CD4-positive, alpha-beta T cell (primary cell): ENCODE data around the gene DIPK1B. TPM values are rescaled to one million over a fixed set of nuclear protein-coding genes. Genes with fewer than 3 reads are reported as not detected.
A peak's percentile ranks its signal among the peaks of the same experiment; 100 is the strongest.
"Not testable (repeated sequence)": the region's sequence is repeated elsewhere in the genome, so short reads cannot be mapped to it uniquely, and the experiment has no call there.

ENCODE experiments used
- ATAC-seq: fragments of 200-7000 bp; cut with Tn5 transposase; one replicate; pipeline ENCODE4 v1.10.0; 2022; ENCODE audit warnings: mild to moderate bottlenecking; ENCODE audit not compliant: poor library complexity
- CTCF ChIA-PET: fragments of 350-600 bp; sonication (Branson Sonifier 250); formaldehyde crosslinking; loops from one replicate; lab custom pipeline; 2021; ENCODE audit warnings: antibody characterized with exemption, inconsistent platforms; lab: Charles Lee
- POLR2A ChIA-PET: fragments of 350-600 bp; sonication (Branson Sonifier 250); formaldehyde crosslinking; loops from one replicate; lab custom pipeline; 2021; ENCODE audit warnings: antibody characterized with exemption, inconsistent platforms; lab: Charles Lee
- DNase-seq, 14 experiments: peaks; one replicate each; pipeline ENCODE4 v3.0.0-alpha.2; 2013 to 2020; ENCODE audit warnings: mixed read lengths in 2 of 14
- H3K27ac ChIP-seq, 2 donors: one replicate each; pipeline versions ENCODE4 v1.5.1 to v1.7.0; 2013; ENCODE audit warnings: low read length in 2 of 2, low read depth in 1 of 2, mild to moderate bottlenecking in 1 of 2
- H3K27me3 ChIP-seq, 2 experiments: 1 replicate in 1 of 2; 2 replicates in 1 of 2; pipeline versions ENCODE4 v1.6.1 to v1.7.0; 2013; ENCODE audit warnings: low read length in 2 of 2, control low read depth in 1 of 2, mild to moderate bottlenecking in 1 of 2, moderate library complexity in 1 of 2; ENCODE audit not compliant: insufficient read depth in 2 of 2, control insufficient read depth in 1 of 2
- H3K36me3 ChIP-seq: one replicate; pipeline ENCODE4 v1.6.1; 2013; ENCODE audit warnings: low read length, control low read depth; ENCODE audit not compliant: insufficient read depth
- H3K4me1 ChIP-seq: one replicate; pipeline ENCODE4 v1.6.1; 2013; ENCODE audit warnings: low read length, control low read depth; ENCODE audit not compliant: insufficient read depth
- H3K4me3 ChIP-seq: one replicate; pipeline ENCODE4 v1.5.1; 2013; ENCODE audit warnings: mild to moderate bottlenecking, low read length, moderate library complexity
- H3K9me3 ChIP-seq, 2 experiments: 1 replicate in 1 of 2; 2 replicates in 1 of 2; pipeline versions ENCODE4 v1.6.1 to v1.7.0; 2013; ENCODE audit warnings: low read length in 2 of 2, mild to moderate bottlenecking in 2 of 2, control low read depth in 1 of 2, moderate library complexity in 1 of 2; ENCODE audit not compliant: control insufficient read depth in 1 of 2, insufficient read depth in 1 of 2
- H3K27ac Mint-ChIP-seq: one replicate; pipeline ENCODE4 v1.8.0; 2020; ENCODE audit warnings: mixed read lengths
- H3K27me3 Mint-ChIP-seq: one replicate; pipeline ENCODE4 v1.8.0; 2021; ENCODE audit warnings: mixed read lengths
- H3K36me3 Mint-ChIP-seq: one replicate; pipeline ENCODE4 v1.8.0; 2021; ENCODE audit warnings: low read depth, mixed read lengths
- H3K4me1 Mint-ChIP-seq: one replicate; pipeline ENCODE4 v1.8.0; 2021; ENCODE audit warnings: low read depth, mixed read lengths
- H3K4me3 Mint-ChIP-seq: one replicate; pipeline ENCODE4 v1.8.0; 2020; ENCODE audit warnings: mild to moderate bottlenecking, mixed read lengths
- H3K9me3 Mint-ChIP-seq: one replicate; pipeline ENCODE4 v1.8.0; 2020; ENCODE audit warnings: mixed read lengths
- CTCF ChIP-seq: fragments of 200-600 bp; IDR thresholded peaks from one replicate; pipeline ENCODE4 v1.8.0; 2022; ENCODE audit warnings: antibody characterized with exemption, mild to moderate bottlenecking
- intact Hi-C, 2 experiments: fragments of 100-400 bp; cut with DNase I in 1 of 2; cut with micrococcal nuclease in 1 of 2; formaldehyde crosslinking; loops; one replicate each; pipeline versions ENCODE4 v1.15.1 to v1.9.0; 2023 to 2025; cut with DNase I, micrococcal nuclease
- total RNA-seq, 174 experiments: library from RNA in 2 of 174; stranded (reverse) in 2 of 174; gene quantifications; one replicate each; pipeline ENCODE4 v1.2.3 and lab custom pipeline; 2021 to 2026

DIPK1B gene
- total RNA-seq, 2 experiments from 2014 or later: 0.11 TPM; not detected in 1

DNA sequence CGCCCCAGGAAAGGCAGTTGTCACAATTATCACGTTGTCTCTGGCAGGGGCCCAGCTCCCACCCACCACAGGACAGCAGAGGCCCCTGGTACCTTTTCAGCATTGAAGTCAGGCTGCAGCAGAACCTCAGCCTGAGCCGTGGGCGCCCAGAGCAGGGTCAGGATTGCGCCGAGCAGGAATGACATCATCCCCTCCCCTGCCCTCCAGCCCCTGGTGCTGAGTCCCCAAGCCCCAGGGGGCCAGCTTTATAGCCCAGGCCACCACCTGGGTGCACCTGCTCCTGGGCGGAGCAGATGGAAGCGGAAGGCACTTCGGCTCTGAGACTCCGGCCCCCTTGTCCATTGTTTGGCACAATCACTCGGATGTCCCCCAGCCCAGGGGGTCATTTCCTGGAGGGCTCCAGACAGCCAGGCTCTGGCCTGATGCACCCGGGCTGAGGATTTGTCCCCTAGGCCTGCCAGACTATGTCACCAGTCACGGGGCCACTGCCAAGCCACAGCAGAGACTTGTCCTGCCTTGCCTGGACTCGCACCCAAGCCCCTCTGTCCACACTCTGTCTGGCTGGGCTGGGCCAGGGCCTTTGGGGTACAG is 52.0 kb downstream of the DIPK1B start, which contains the start of gene LCN15:
TSS of gene LCN15 (minus strand) at position 218 of the 591 bp plus-strand sequence. CDS start at position 188, 30 bp downstream.
- DNase-seq: peak in 1 of 14 experiments; percentile 19
- no peak within 1 kb of the TSS for H3K4me3 Mint-ChIP-seq
- no peaks in the 10 kb centered on the region for H3K36me3 Mint-ChIP-seq
- Histone ChIP-seq H3K4me1 (peaks cover 8% of the 10 kb centered on the region), H3K27me3 (peaks cover 8 to 16% of the 10 kb centered on the region in 2 experiments), H3K9me3 (peaks cover 0 to 3% of the 10 kb centered on the region in 2 experiments), H3K4me3 (no peak within 1 kb of the TSS), H3K36me3 (no peaks in the 10 kb centered on the region), H3K27ac (no peak within 1 kb of the TSS)
- POLR2A ChIA-PET: no interaction called here
- intact Hi-C loops: no loop called here
- H3K27me3 Mint-ChIP-seq: peaks cover 33% of the 10 kb centered on the region
- ATAC-seq: no peak
- no peak within 1 kb of the TSS for H3K27ac Mint-ChIP-seq
- H3K4me1 Mint-ChIP-seq: peaks cover 9% of the 10 kb centered on the region
- CTCF ChIA-PET: no interaction called here
- no peak for TF ChIP-seq CTCF
- no peaks in the 10 kb centered on the region for H3K9me3 Mint-ChIP-seq

GRCh38 chr9:136765041-136765440 is 52.7 kb downstream of the DIPK1B start:
- ChIA-PET POLR2A (no interaction called here), CTCF (no interaction called here)
- TF ChIP-seq CTCF: no peak
- Mint-ChIP-seq H3K27me3 (peaks cover 28% of the 10 kb centered on the region), H3K9me3 (no peaks in the 10 kb centered on the region), H3K4me1 (peaks cover 9% of the 10 kb centered on the region), H3K36me3 (no peaks in the 10 kb centered on the region), H3K27ac (no peak overlapping the region), H3K4me3 (no peak overlapping the region)
- intact Hi-C loops: no loop called here
- Histone ChIP-seq H3K4me3 (no peak overlapping the region), H3K27ac (no peak overlapping the region), H3K4me1 (peaks cover 11% of the 10 kb centered on the region), H3K36me3 (no peaks in the 10 kb centered on the region), H3K9me3 (peaks cover 0 to 3% of the 10 kb centered on the region in 2 experiments), H3K27me3 (peaks cover 8 to 16% of the 10 kb centered on the region in 2 experiments)
- ATAC-seq: no peak
- no peak for DNase-seq

- H3K4me1 Mint-ChIP-seq, H3K27ac Mint-ChIP-seq, H3K4me3 ChIP-seq, H3K9me3 ChIP-seq, H3K27ac ChIP-seq, DNase-seq, POLR2A ChIA-PET, ATAC-seq, H3K36me3 Mint-ChIP-seq, H3K9me3 Mint-ChIP-seq, H3K36me3 ChIP-seq, H3K4me3 Mint-ChIP-seq, intact Hi-C loops: not testable (repeated sequence)
- Histone ChIP-seq H3K27me3 (peaks cover 8 to 16% of the 10 kb centered on the region in 2 experiments), H3K4me1 (peaks cover 11% of the 10 kb centered on the region)
- CTCF ChIA-PET: interaction anchor here (1.1 kb wide), 1 partner anchor 15 kb away, joined by 3 read pairs; no protein-coding TSS in a partner anchor
- peaks cover 23% of the 10 kb centered on the region for H3K27me3 Mint-ChIP-seq
Measured at GRCh38 chr9:136765745-136766409, 53.5 kb downstream of the DIPK1B start.
